GM21528 (cell line): Measurements from ENCODE around the gene KIAA0586.
"Not testable (repeated sequence)": the region's sequence is repeated elsewhere in the genome, so short reads cannot be mapped to it uniquely, and the experiment has no call there.

Experiments used
- ATAC-seq: cut with Tn5 transposase; IDR thresholded peaks from one replicate; pipeline ENCODE4 v1.9.1; 2021; ENCODE audit warnings: mild to moderate bottlenecking, moderate library complexity; ENCODE audit not compliant: unreplicated experiment, low FRiP score

Gene KIAA0586

DNA sequence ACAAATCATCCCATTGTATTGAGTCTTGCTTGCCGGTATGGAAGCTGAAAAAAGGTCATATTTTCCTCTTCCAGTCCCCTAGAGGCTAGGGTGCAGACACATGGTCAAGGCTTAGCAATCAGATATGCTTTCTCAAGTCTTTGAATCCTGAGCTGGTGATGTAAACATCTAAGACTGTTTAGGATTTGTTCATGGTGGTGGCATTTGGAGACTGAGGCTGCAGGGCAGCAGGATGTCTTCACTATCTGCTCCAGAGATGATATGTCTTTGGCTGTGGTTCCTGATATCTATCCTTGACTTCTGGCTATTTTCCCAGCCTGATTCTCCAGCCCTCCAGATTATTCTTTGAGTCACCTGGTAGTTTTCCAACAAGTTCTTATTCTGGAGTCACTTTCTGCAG is 159.8 kb downstream of the KIAA0586 start:
- ATAC-seq = no peak

DNA sequence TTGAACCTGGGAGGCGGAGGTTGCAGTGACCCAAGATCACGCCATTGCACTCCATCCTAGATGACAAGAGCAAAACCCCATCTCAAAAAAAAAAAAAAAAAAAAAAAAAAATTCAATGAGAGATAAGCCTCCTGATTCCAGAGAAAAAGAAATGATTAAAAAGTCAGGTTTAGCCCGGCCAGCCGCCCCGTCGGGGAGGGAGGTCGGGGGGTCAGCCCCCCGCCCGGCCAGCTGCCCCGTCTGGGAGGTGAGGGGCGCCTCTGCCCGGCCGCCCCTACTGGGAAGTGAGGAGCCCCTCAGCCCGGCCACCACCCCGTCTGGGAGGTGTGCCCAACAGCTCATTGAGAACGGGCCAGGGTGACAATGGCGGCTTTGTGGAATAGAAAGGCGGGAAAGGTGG is 160.8 kb downstream of the KIAA0586 start:
- ATAC-seq = not testable (repeated sequence)

DNA sequence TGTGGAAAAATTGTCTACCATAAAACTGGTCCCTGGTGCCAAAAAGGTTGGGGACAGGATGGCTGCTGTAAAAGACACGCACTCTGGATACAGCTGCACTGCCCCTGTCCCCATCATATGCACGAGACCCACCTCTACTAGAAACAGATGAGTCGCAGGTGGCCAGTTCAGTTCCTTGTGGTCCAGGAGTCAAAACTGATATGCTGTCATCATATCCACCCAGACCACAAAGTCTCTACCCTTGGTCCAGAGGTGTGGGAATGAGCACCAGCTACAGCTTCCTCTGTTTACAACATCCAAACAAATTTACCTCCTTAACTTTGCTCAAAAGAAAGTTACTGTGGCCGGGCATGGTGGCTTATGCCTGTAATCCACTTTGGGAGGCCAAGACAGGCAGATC is 166.5 kb downstream of the KIAA0586 start:
- ATAC-seq = no peak

DNA sequence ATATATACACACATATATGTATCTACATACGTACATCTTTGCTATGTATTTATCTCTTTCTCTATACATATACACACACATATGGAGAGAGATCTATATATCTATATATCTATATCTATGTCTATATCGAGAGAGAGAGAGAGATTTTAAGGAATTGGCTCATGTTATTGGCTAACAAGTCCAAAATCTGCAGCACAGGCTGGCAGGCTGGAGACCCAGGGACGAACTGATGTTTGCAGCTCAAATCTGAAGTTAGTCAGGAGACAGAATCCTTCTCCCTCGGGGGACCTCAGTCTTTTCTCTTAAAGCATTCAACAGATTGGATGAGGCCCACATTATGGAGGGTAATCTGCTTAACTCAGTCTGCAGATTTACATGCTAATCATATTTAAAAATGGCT is 169.5 kb downstream of the KIAA0586 start:
- ATAC-seq = no peak

DNA sequence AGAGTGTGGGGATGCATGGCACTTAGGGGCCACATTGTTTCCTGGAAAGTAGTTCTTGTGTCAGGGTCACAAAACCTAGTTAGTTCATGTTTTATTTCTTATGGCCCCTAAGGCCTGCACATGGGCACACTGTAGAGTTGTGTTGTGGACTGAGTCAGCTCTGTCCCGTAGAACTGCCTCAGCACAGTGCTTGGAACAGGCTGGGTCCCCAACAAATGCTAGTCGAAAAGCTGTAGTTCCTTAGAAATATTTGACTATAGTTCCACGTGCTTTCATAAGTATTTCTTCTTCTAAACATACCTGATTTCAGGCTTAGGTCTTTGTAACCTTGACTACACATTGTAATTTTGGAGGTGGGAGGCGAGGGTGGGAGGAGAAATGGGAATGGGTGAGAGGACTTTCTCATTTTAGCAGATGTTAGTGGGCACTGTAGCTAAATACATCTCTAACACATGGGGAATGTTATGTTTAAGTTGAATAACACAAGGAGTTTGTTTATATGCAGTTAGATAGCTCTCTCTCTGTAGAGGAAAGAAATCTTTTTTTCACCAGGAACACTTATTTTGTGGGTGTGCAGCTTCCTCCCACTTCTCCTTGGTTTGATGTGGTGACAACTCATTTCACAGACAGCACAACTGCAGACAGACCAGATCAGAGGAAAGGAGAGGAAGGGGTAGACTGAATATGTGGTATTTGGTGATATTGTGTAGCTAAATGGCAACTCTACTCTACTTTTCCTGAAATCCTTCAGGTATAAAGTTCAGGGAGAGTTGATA is 170.7 kb downstream of the KIAA0586 start:
- ATAC-seq = no peak

DNA sequence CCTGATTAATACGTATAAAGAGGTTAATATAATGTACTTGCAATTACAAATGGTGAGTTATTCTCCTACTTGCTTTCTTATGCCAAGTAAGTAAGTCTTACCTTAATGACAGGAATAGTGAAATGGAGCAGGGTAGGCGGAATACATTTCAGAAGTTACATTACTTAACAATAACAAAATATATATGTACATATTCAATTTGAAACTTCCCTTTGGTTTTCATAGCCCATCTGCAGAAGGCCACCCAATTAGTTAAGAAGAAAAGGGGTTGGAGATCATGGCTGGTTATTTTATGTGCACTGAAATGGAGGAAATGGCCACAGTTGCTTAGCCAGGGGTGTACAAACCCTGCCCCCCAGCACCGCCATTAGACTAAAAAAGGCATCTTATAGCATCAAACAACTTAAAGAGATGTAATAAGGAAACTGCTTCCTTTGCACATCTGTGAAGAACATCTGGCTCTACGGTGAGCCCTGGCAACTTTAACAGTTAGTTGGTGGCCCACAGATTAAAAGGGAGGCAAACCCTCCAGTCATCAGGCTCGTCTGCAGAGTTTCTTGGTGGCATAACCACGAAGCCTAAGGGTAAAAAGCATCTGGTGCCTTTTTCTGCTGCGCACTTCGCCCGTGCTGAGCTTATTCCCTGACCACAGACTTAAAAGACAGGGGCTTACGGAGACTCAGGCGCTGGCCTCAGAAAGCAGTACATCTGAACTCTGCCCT is 171.4 kb downstream of the KIAA0586 start:
- no peak for ATAC-seq

DNA sequence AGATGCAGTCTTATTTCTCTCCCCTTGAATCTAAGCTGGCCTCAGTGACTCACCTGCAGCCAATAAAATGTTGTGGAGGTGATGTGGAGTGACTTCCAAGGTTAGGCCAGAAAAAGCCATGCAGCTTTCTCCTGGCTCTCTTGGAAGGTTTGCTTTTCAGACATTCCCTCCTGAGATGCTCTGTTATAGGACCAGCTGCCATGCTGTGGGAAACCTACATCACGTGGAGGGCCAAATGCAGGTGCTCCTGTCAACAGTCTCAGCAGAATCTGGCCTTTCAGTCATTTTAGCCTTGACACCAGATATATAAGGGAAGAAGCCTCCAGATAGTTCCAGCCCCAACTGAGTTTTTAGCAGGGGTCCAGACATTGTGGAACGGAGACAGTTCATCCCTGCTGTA is 172.2 kb downstream of the KIAA0586 start:
- ATAC-seq = no peak
